Measurements from ENCODE around the gene LRRC8C.

The LRRC8C gene

GRCh38 chr1:89708751-89709375 is 75.9 kb downstream of the LRRC8C start:
- no peak for DNase-seq

GRCh38 chr1:89710498-89711139 is 77.7 kb downstream of the LRRC8C start:
- DNase-seq = no peak

GRCh38 chr1:89711140-89711778 is 78.3 kb downstream of the LRRC8C start:
- DNase-seq = no peak

- no peak for DNase-seq
Observed at GRCh38 chr1:89712420-89712819, 79.5 kb downstream of the LRRC8C start.

GRCh38 chr1:89715677-89716076 is 82.8 kb downstream of the LRRC8C start:
- no peak for DNase-seq

- peak; percentile 92 for DNase-seq
Observed at GRCh38 chr1:89719502-89720306, 86.8 kb downstream of the LRRC8C start.

GRCh38 chr1:89720839-89721238 is 87.9 kb downstream of the LRRC8C start:
- DNase-seq = no peak

- peak; percentile 88 for DNase-seq
Observed at GRCh38 chr1:89721351-89721750, 88.4 kb downstream of the LRRC8C start.

- no peak for DNase-seq
Observed at GRCh38 chr1:89723144-89723543, 90.2 kb downstream of the LRRC8C start.

- no peak for DNase-seq
Observed at GRCh38 chr1:89723863-89724262, 90.9 kb downstream of the LRRC8C start.

GRCh38 chr1:89724369-89725010 is 91.6 kb downstream of the LRRC8C start:
- DNase-seq = peak; percentile 92

GRCh38 chr1:89725011-89725370 is 92.1 kb downstream of the LRRC8C start:
- no peak for DNase-seq

GRCh38 chr1:89725631-89726030 is 92.7 kb downstream of the LRRC8C start:
- no peak for DNase-seq

GRCh38 chr1:89727517-89728312 is 94.8 kb downstream of the LRRC8C start:
- DNase-seq = no peak

- DNase-seq = no peak
Observed at GRCh38 chr1:89728381-89728780, 95.5 kb downstream of the LRRC8C start.

GRCh38 chr1:89732206-89732605 is 99.3 kb downstream of the LRRC8C start:
- DNase-seq = no peak

- DNase-seq = peak; percentile 45
Observed at GRCh38 chr1:89732643-89733222, 99.8 kb downstream of the LRRC8C start.

- DNase-seq = no peak
Observed at GRCh38 chr1:89733748-89734147, 100.8 kb downstream of the LRRC8C start.

- no peak for DNase-seq
Observed at GRCh38 chr1:89734442-89734841, 101.5 kb downstream of the LRRC8C start.

- DNase-seq = no peak
Observed at GRCh38 chr1:89735479-89735878, 102.6 kb downstream of the LRRC8C start.

GRCh38 chr1:89736937-89737733 is 104.2 kb downstream of the LRRC8C start:
- no peak for DNase-seq
